K562 (cell line): ENCODE results near the gene SCYL3. TPM values are rescaled to one million over a fixed set of nuclear protein-coding genes. Genes with fewer than 3 reads are reported as not detected.

Experiments
- E2F3 ChIP-seq: fragments of 250-450 bp; sonication (Bioruptor Pico); IDR thresholded peaks from 2 replicates; pipeline ENCODE4 v1.4.0; 2020; ENCODE audit warnings: mild to moderate bottlenecking
- ESRRA ChIP-seq: fragments of 450-650 bp; IDR thresholded peaks from 2 replicates; pipeline ENCODE4 v1.6.1; 2014; ENCODE audit warnings: low read depth, mild to moderate bottlenecking, moderate library complexity, borderline replicate concordance
- FIP1L1 ChIP-seq: fragments of 200-400 bp; formaldehyde crosslinking; IDR thresholded peaks from 2 replicates; pipeline ENCODE4 v1.6.1; 2018; ENCODE audit warnings: mild to moderate bottlenecking, low read depth, low read length; ENCODE audit not compliant: poor library complexity, severe bottlenecking
- GTF2E2 ChIP-seq: fragments of 200-800 bp; sonication (Bioruptor generic); IDR thresholded peaks from 2 replicates; pipeline ENCODE4 v1.6.1; 2016; ENCODE audit warnings: missing genetic modification characterization, missing compliant biosample characterization
- MBD2 ChIP-seq: sonication (generic); IDR thresholded peaks from 2 replicates; pipeline ENCODE4 v1.6.1; 2016; ENCODE audit warnings: low read depth, borderline replicate concordance
- NONO ChIP-seq, 2 experiments: fragments of 200-400 bp in 1 of 2; fragments of 450-650 bp in 1 of 2; formaldehyde crosslinking in 1 of 2; IDR thresholded peaks; 2 replicates each; pipeline ENCODE4 v1.6.1; 2017; ENCODE audit warnings: low read depth in 2 of 2, mild to moderate bottlenecking in 2 of 2, moderate library complexity in 2 of 2, low read length in 1 of 2
- PCBP1 ChIP-seq: fragments of 200-400 bp; formaldehyde crosslinking; IDR thresholded peaks from 2 replicates; pipeline ENCODE4 v1.6.1; 2018; ENCODE audit warnings: mild to moderate bottlenecking, low read depth, low read length; ENCODE audit not compliant: poor library complexity, severe bottlenecking
- PHF8 ChIP-seq: fragments of 200-600 bp; sonication (generic); IDR thresholded peaks from 2 replicates; pipeline ENCODE4 v1.6.1; 2012; ENCODE audit warnings: mixed run types, mild to moderate bottlenecking, inconsistent platforms, low read length, moderate library complexity, borderline replicate concordance
- RBM39 ChIP-seq: fragments of 200-400 bp; formaldehyde crosslinking; optimal IDR thresholded peaks from 2 replicates; pipeline ENCODE3; 2018; ENCODE audit warnings: low read depth, low read length
- ZFX ChIP-seq: sonication (generic); formaldehyde crosslinking; IDR thresholded peaks from 2 replicates; pipeline ENCODE4 v1.8.0; 2022; ENCODE audit warnings: mild to moderate bottlenecking, missing genetic modification reagents, moderate library complexity
- polyA plus RNA-seq, 8 experiments: library from polyadenylated mRNA; depleted of rRNA in 4 of 8; stranded (reverse) in 5 of 8; unstranded in 3 of 8; fragments of >200 nt; fragmentation: Nextera tagmentation in 2 of 8; fragmentation: Illumina TruSeq in 1 of 8; extraction: Ambion mirVana in 2 of 8; extraction: Trizol in 1 of 8; gene quantifications; 2 replicates each; pipeline versions ENCODE4 v1.2.1 to v1.2.3, GENCODE V29; 2011 to 2014; ENCODE audit warnings: inconsistent platforms in 1 of 8, missing spikeins in 1 of 8
- total RNA-seq, 7 experiments: library from RNA; depleted of rRNA in 6 of 7; stranded (reverse); fragments of >200 nt in 6 of 7; fragmentation: Illumina TruSeq in 2 of 7; extraction: Trizol in 2 of 7; gene quantifications; 2 replicates each; pipeline versions ENCODE4 v1.2.1 to v1.2.3, GENCODE V29; 2011 to 2021; ENCODE audit warnings: low replicate concordance in 1 of 7
- TF ChIP-seq, protein P1 (sequence below): fragments of 200-800 bp; sonication (Bioruptor generic); IDR thresholded peaks from 2 replicates; pipeline ENCODE4 v1.6.1; 2016; ENCODE audit warnings: missing genetic modification characterization, missing compliant biosample characterization
- TF ChIP-seq, protein P2 (sequence below): sonication (generic); formaldehyde crosslinking; IDR thresholded peaks from 2 replicates; pipeline ENCODE4 v1.8.0; 2022; ENCODE audit warnings: mild to moderate bottlenecking, missing genetic modification reagents
- TF ChIP-seq, protein P3 (sequence below): sonication (generic); formaldehyde crosslinking; IDR thresholded peaks from 2 replicates; pipeline ENCODE4 v1.8.1; 2023; ENCODE audit warnings: mild to moderate bottlenecking, missing genetic modification reagents, moderate library complexity
- TF ChIP-seq, protein P4 (sequence below): IDR thresholded peaks from 2 replicates; pipeline ENCODE4 v1.6.1; 2016; ENCODE audit warnings: missing genetic modification characterization, missing compliant biosample characterization
- TF ChIP-seq, protein P5 (sequence below), 2 experiments: fragments of 450-650 bp in 1 of 2; sonication (generic) in 1 of 2; formaldehyde crosslinking in 1 of 2; IDR thresholded peaks in 1 of 2; conservative IDR thresholded peaks in 1 of 2; 2 replicates each; pipeline versions ENCODE4 v1.6.1 to v1.8.1; 2016 to 2023; ENCODE audit warnings: mild to moderate bottlenecking in 2 of 2, moderate library complexity in 2 of 2, inconsistent platforms in 1 of 2, missing genetic modification reagents in 1 of 2

Gene SCYL3
- total and polyA plus RNA-seq, 9 of the 15 experiments (the other 6 are each of a cell fraction or from before 2014, with no cell fraction given) = 3.6 to 11.4 (median 7.1) TPM

DNA sequence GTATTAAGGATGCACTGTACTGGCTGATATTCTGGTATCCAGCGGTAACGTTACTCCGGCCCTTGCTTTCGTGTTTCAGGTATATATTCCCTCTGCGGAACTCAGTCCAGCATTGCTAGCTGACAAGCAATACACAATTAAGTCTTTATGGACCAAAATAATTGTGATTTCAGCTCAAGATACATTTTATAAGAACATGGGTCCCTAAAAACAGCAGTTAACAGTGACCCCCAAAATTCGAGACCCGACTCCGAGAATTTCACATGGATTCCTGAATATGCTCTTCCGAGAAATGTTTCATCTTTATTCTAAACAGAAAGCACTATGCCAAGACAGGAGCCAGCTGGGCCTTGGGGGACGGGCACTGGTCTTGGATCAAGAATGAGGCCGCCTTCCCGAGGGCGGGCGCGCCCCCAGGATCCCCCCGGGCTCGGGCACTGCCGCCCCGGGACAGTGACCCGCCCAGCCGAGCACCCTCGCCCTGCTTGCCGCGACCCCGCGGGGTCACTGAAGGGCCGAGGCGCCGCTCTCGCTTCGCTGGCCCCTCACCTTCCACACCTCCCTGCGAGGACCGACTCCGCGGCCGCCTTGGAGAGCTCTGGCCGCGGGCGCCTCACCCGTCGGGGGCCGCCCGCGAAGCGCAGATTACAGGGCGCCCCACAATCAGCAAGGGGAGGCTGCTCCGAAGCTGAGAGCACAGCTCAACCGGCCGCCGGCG is 610 bp downstream of the SCYL3 start (continued):
- TF ChIP-seq, protein P1, sequence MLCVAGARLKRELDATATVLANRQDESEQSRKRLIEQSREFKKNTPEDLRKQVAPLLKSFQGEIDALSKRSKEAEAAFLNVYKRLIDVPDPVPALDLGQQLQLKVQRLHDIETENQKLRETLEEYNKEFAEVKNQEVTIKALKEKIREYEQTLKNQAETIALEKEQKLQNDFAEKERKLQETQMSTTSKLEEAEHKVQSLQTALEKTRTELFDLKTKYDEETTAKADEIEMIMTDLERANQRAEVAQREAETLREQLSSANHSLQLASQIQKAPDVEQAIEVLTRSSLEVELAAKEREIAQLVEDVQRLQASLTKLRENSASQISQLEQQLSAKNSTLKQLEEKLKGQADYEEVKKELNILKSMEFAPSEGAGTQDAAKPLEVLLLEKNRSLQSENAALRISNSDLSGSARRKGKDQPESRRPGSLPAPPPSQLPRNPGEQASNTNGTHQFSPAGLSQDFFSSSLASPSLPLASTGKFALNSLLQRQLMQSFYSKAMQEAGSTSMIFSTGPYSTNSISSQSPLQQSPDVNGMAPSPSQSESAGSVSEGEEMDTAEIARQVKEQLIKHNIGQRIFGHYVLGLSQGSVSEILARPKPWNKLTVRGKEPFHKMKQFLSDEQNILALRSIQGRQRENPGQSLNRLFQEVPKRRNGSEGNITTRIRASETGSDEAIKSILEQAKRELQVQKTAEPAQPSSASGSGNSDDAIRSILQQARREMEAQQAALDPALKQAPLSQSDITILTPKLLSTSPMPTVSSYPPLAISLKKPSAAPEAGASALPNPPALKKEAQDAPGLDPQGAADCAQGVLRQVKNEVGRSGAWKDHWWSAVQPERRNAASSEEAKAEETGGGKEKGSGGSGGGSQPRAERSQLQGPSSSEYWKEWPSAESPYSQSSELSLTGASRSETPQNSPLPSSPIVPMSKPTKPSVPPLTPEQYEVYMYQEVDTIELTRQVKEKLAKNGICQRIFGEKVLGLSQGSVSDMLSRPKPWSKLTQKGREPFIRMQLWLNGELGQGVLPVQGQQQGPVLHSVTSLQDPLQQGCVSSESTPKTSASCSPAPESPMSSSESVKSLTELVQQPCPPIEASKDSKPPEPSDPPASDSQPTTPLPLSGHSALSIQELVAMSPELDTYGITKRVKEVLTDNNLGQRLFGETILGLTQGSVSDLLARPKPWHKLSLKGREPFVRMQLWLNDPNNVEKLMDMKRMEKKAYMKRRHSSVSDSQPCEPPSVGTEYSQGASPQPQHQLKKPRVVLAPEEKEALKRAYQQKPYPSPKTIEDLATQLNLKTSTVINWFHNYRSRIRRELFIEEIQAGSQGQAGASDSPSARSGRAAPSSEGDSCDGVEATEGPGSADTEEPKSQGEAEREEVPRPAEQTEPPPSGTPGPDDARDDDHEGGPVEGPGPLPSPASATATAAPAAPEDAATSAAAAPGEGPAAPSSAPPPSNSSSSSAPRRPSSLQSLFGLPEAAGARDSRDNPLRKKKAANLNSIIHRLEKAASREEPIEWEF (CRISPR knock-in tag) = 0 out of 2 replicates have a peak, but pooled peaks have one; percentile 72
- TF ChIP-seq GTF2E2 (tag) = no peak
- TF ChIP-seq, protein P2, sequence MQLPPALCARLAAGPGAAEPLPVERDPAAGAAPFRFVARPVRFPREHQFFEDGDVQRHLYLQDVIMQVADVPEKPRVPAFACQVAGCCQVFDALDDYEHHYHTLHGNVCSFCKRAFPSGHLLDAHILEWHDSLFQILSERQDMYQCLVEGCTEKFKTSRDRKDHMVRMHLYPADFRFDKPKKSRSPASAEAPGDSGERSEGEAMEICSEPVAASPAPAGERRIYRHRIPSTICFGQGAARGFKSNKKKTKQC (CRISPR knock-in tag) = 0 out of 2 replicates have a peak, but pooled peaks have one; percentile 70
- TF ChIP-seq, protein P3, sequence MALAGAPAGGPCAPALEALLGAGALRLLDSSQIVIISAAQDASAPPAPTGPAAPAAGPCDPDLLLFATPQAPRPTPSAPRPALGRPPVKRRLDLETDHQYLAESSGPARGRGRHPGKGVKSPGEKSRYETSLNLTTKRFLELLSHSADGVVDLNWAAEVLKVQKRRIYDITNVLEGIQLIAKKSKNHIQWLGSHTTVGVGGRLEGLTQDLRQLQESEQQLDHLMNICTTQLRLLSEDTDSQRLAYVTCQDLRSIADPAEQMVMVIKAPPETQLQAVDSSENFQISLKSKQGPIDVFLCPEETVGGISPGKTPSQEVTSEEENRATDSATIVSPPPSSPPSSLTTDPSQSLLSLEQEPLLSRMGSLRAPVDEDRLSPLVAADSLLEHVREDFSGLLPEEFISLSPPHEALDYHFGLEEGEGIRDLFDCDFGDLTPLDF (CRISPR knock-in tag) = peak; percentile 26; the same call in 1 of the 2 replicates
- TF ChIP-seq E2F3 = peak; percentile 53; the same call in 1 of the 2 replicates
- TF ChIP-seq, protein P4, sequence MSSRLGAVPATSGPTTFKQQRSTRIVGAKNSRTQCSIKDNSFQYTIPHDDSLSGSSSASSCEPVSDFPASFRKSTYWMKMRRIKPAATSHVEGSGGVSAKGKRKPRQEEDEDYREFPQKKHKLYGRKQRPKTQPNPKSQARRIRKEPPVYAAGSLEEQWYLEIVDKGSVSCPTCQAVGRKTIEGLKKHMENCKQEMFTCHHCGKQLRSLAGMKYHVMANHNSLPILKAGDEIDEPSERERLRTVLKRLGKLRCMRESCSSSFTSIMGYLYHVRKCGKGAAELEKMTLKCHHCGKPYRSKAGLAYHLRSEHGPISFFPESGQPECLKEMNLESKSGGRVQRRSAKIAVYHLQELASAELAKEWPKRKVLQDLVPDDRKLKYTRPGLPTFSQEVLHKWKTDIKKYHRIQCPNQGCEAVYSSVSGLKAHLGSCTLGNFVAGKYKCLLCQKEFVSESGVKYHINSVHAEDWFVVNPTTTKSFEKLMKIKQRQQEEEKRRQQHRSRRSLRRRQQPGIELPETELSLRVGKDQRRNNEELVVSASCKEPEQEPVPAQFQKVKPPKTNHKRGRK (tag) = no peak
- peak; percentile 78 for TF ChIP-seq FIP1L1
- TF ChIP-seq NONO (IDR thresholded peaks at IDR 0.05; ENCODE audit: low read depth in 2 of 2, low read length in 1 of 2) = peak in 1 of 2 experiments; percentile 70; a peak in 1 of 4 replicates
- peak; percentile 90; the same call in 1 of the 2 replicates for TF ChIP-seq ZFX (CRISPR knock-in tag)
- TF ChIP-seq PHF8 = peak; percentile 93; the same call in 1 of the 2 replicates
- TF ChIP-seq ESRRA = 0 out of 2 replicates have a peak, but pooled peaks have one; percentile 13
- TF ChIP-seq PCBP1 = peak; percentile 49
- TF ChIP-seq, protein P5, sequence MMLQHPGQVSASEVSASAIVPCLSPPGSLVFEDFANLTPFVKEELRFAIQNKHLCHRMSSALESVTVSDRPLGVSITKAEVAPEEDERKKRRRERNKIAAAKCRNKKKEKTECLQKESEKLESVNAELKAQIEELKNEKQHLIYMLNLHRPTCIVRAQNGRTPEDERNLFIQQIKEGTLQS (IDR thresholded peaks at IDR 0.05) = no peak
- TF ChIP-seq, protein P5 (CRISPR knock-in tag; conservative IDR thresholded peaks at IDR 0.05) = 0 out of 2 replicates have a peak, but pooled peaks have one; percentile 21
- TF ChIP-seq MBD2 = no peak
- no peak for TF ChIP-seq RBM39
